HG03060 (cell line): Measurements from ENCODE around the gene PTPRK.
"Not testable (repeated sequence)": the region's sequence is repeated elsewhere in the genome, so short reads cannot be mapped to it uniquely, and the experiment has no call there.

Source experiments
- ATAC-seq: cut with Tn5 transposase; IDR thresholded peaks from one replicate; pipeline ENCODE4 v1.9.1; 2021; ENCODE audit warnings: low read depth, moderate number of reproducible peaks; ENCODE audit not compliant: unreplicated experiment

Gene PTPRK

GRCh38 chr6:128491610-128492206, 28.7 kb downstream of the PTPRK start:
- no peak for ATAC-seq

GRCh38 chr6:128491100-128491581, 29.3 kb downstream of the PTPRK start:
- no peak for ATAC-seq

GRCh38 chr6:128487746-128488145, 32.7 kb downstream of the PTPRK start:
- no peak for ATAC-seq

- ATAC-seq = no peak
These were observed 33.3 kb downstream of the PTPRK start for GRCh38 chr6:128487055-128487454.

- not testable (repeated sequence) for ATAC-seq
These were observed 33.8 kb downstream of the PTPRK start for GRCh38 chr6:128486580-128486979.

GRCh38 chr6:128483472-128484135, 36.8 kb downstream of the PTPRK start:
- ATAC-seq = no peak

GRCh38 chr6:128482642-128483041, 37.8 kb downstream of the PTPRK start:
- ATAC-seq = no peak

- no peak for ATAC-seq
These were observed 40.4 kb downstream of the PTPRK start for GRCh38 chr6:128479991-128480390.

- no peak for ATAC-seq
These were observed 41.2 kb downstream of the PTPRK start for GRCh38 chr6:128479048-128479666.

GRCh38 chr6:128478230-128479047, 42.0 kb downstream of the PTPRK start:
- ATAC-seq = no peak

- ATAC-seq = no peak
These were observed 45.5 kb downstream of the PTPRK start for GRCh38 chr6:128474933-128475332.

GRCh38 chr6:128474481-128474880, 45.9 kb downstream of the PTPRK start:
- ATAC-seq = no peak

GRCh38 chr6:128471907-128472306, 48.5 kb downstream of the PTPRK start:
- ATAC-seq = no peak

GRCh38 chr6:128465368-128466343, 54.7 kb downstream of the PTPRK start:
- ATAC-seq = no peak

- no peak for ATAC-seq
These were observed 55.6 kb downstream of the PTPRK start for GRCh38 chr6:128464790-128465189.

GRCh38 chr6:128463942-128464341, 56.5 kb downstream of the PTPRK start:
- no peak for ATAC-seq

GRCh38 chr6:128461501-128461900, 58.9 kb downstream of the PTPRK start:
- ATAC-seq = no peak

GRCh38 chr6:128456510-128457230, 63.7 kb downstream of the PTPRK start:
- ATAC-seq = no peak

- no peak for ATAC-seq
These were observed 64.4 kb downstream of the PTPRK start for GRCh38 chr6:128455959-128456358.
